Measurements from ENCODE around the gene DOCK2. TPM values are rescaled to one million over a fixed set of nuclear protein-coding genes. Genes with fewer than 3 reads are reported as not detected.

DOCK2 gene
- polyA plus RNA-seq, 1 of the 3 experiments (the other 2 are of a cell fraction): 3.8 TPM

DNA sequence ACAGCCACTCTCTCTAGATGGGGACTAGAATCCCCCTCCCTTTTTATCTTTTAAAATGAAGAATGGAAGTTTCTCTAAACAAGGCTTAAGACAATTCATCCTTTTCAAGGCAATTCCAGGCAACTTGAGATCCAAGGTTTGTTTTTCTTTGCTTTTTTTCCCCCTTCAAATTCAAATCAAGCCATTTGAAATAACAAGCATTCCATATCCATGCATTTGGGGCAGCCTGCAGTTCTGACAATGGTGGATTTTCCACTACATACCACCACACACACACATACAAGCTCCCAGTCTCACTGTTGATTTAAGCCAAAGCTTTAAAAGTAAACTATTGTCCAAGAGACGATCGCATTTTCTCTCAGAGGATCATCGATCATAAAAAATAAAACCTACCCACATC lies 342.8 kb downstream of the DOCK2 start:
- ChIA-PET CTCF (interaction anchor here (0.6 to 2.5 kb wide), 115 partner anchors 11 to 1043 kb away, joined by 3 to 95 read pairs (median 5); partner anchors contain the start of genes C5orf58 and SPDL1), POLR2A (no interaction called here)
- Histone ChIP-seq H3K4me3 (ENCODE audit: low read depth in 2 of 2, low read length in 1 of 2) (peak overlapping the region; percentile 58 to 85), H3K9me2 (no peaks in the 10 kb centered on the region), H3F3A (replicated peaks; ENCODE audit: insufficient read depth) (peaks cover 15% of the 10 kb centered on the region), H3K27ac (ENCODE audit: low read depth in 2 of 2, low read length in 1 of 2) (peak overlapping the region; percentile 32 to 92; a peak in 3 of 4 replicates), H3K9me3 (no peaks in the 10 kb centered on the region), H3K9ac (peak overlapping the region; percentile 79), H3K79me2 (ENCODE audit: insufficient read depth) (peaks cover 53% of the 10 kb centered on the region), H3K27me3 (ENCODE audit: insufficient read depth) (no peaks in the 10 kb centered on the region), H3K4me2 (peak overlapping the region; percentile 94), H4K20me1 (ENCODE audit: insufficient read depth) (no peaks in the 10 kb centered on the region), H3K36me3 (replicated peaks in 1 of 2; ENCODE audit: control insufficient read depth in 1 of 2, insufficient read depth in 2 of 2, low read length in 1 of 2) (no peaks in the 10 kb centered on the region), H3K4me1 (ENCODE audit: control insufficient read depth in 1 of 2, insufficient read depth in 2 of 2, low read depth in 1 of 2, low read length in 1 of 2) (peaks cover 2 to 27% of the 10 kb centered on the region in 2 experiments; a peak in 3 of 4 replicates), H2AFZ (ENCODE audit: low read depth) (peak overlapping the region; percentile 76)
- TF ChIP-seq, protein P1, sequence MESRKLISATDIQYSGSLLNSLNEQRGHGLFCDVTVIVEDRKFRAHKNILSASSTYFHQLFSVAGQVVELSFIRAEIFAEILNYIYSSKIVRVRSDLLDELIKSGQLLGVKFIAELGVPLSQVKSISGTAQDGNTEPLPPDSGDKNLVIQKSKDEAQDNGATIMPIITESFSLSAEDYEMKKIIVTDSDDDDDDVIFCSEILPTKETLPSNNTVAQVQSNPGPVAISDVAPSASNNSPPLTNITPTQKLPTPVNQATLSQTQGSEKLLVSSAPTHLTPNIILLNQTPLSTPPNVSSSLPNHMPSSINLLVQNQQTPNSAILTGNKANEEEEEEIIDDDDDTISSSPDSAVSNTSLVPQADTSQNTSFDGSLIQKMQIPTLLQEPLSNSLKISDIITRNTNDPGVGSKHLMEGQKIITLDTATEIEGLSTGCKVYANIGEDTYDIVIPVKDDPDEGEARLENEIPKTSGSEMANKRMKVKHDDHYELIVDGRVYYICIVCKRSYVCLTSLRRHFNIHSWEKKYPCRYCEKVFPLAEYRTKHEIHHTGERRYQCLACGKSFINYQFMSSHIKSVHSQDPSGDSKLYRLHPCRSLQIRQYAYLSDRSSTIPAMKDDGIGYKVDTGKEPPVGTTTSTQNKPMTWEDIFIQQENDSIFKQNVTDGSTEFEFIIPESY (IDR thresholded peaks at IDR 0.05; ENCODE audit: borderline replicate concordance, low read depth): no peak
- TF ChIP-seq RCOR1 (IDR thresholded peaks at IDR 0.05; ENCODE audit: low read length) (no peak), GATA2 (CRISPR knock-in tag; IDR thresholded peaks at IDR 0.05) (no peak), YY1 (IDR thresholded peaks at IDR 0.05; ENCODE audit: low read depth) (no peak), PBX3 (IDR thresholded peaks at IDR 0.05) (no peak), JUND (IDR thresholded peaks at IDR 0.05) (no peak), CHD2 (IDR thresholded peaks at IDR 0.05; ENCODE audit: low read length, partially characterized antibody) (no peak)
- TF ChIP-seq, protein P2, sequence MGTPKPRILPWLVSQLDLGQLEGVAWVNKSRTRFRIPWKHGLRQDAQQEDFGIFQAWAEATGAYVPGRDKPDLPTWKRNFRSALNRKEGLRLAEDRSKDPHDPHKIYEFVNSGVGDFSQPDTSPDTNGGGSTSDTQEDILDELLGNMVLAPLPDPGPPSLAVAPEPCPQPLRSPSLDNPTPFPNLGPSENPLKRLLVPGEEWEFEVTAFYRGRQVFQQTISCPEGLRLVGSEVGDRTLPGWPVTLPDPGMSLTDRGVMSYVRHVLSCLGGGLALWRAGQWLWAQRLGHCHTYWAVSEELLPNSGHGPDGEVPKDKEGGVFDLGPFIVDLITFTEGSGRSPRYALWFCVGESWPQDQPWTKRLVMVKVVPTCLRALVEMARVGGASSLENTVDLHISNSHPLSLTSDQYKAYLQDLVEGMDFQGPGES (IDR thresholded peaks at IDR 0.05; ENCODE audit: low read depth, low read length): no peak
- DNase-seq: no peak
- WGBS (ENCODE audit: low lambda C conversion rate): 18% methylated on average over 3 of the region's 3 CpGs

GRCh38 chr5:169980418-169981053 lies 343.5 kb downstream of the DOCK2 start, which contains the start of gene INSYN2B:
INSYN2B (minus strand) TSS chr5:169980495; CDS start chr5:169883898, 96,597 bp downstream.
- no peaks in the 10 kb centered on the region for H3K9me3 ChIP-seq
- ChIA-PET POLR2A (no interaction called here), CTCF (interaction anchor here (0.6 to 2.5 kb wide), 127 partner anchors 10 to 1044 kb away, joined by 3 to 95 read pairs (median 5); partner anchors contain the start of genes C5orf58 and SPDL1)
- 18% methylated on average over 11 of the region's 11 CpGs for WGBS (ENCODE audit: low lambda C conversion rate)
- no peaks in the 10 kb centered on the region for H4K20me1 ChIP-seq (ENCODE audit: insufficient read depth)
- H3K4me3 ChIP-seq (ENCODE audit: low read depth in 2 of 2, low read length in 1 of 2): peak within 1 kb of the TSS; percentile 58 to 85
- H3K9ac ChIP-seq: peak within 1 kb of the TSS; percentile 79
- H2AFZ ChIP-seq (ENCODE audit: low read depth): peak within 1 kb of the TSS; percentile 76
- peaks cover 15% of the 10 kb centered on the region for H3F3A ChIP-seq (replicated peaks; ENCODE audit: insufficient read depth)
- peak within 1 kb of the TSS; percentile 94 for H3K4me2 ChIP-seq
- no peaks in the 10 kb centered on the region for H3K27me3 ChIP-seq (ENCODE audit: insufficient read depth)
- no peaks in the 10 kb centered on the region for H3K9me2 ChIP-seq
- H3K27ac ChIP-seq (ENCODE audit: low read depth in 2 of 2, low read length in 1 of 2): peak within 1 kb of the TSS; percentile 32 to 92; a peak in 3 of 4 replicates
- H3K36me3 ChIP-seq (replicated peaks in 1 of 2; ENCODE audit: control insufficient read depth in 1 of 2, insufficient read depth in 2 of 2, low read length in 1 of 2): no peaks in the 10 kb centered on the region
- DNase-seq: peak; percentile 63
- peaks cover 2 to 24% of the 10 kb centered on the region in 2 experiments; a peak in 3 of 4 replicates for H3K4me1 ChIP-seq (ENCODE audit: control insufficient read depth in 1 of 2, insufficient read depth in 2 of 2, low read depth in 1 of 2, low read length in 1 of 2)
- H3K79me2 ChIP-seq (ENCODE audit: insufficient read depth): peaks cover 47% of the 10 kb centered on the region
- TF ChIP-seq RFX5 (IDR thresholded peaks at IDR 0.05; ENCODE audit: low read length) (0 out of 2 replicates have a peak, but pooled peaks have one; percentile 10), ELF1 (IDR thresholded peaks at IDR 0.05) (no peak), SMC3 (IDR thresholded peaks at IDR 0.05; ENCODE audit: low read depth, low read length) (peak; percentile 72), RAD21 (IDR thresholded peaks at IDR 0.05; ENCODE audit: low read length) (peak; percentile 67), MXI1 (IDR thresholded peaks at IDR 0.05; ENCODE audit: low read depth, low read length) (peak; percentile 65; the same call in 1 of the 2 replicates), POLR2AphosphoS5 (IDR thresholded peaks at IDR 0.05; ENCODE audit: low read depth, low read length) (no peak), TCF12 (IDR thresholded peaks at IDR 0.05) (peak; percentile 26; the same call in 1 of the 2 replicates), MAX (IDR thresholded peaks at IDR 0.05; ENCODE audit: low read depth) (peak; percentile 65; the same call in 1 of the 2 replicates), NRF1 (IDR thresholded peaks at IDR 0.05; ENCODE audit: low read depth, low read length) (0 out of 2 replicates have a peak, but pooled peaks have one; percentile 8)
- TF ChIP-seq, protein P1 (IDR thresholded peaks at IDR 0.05; ENCODE audit: borderline replicate concordance, low read depth): no peak
- TF ChIP-seq, protein P3, sequence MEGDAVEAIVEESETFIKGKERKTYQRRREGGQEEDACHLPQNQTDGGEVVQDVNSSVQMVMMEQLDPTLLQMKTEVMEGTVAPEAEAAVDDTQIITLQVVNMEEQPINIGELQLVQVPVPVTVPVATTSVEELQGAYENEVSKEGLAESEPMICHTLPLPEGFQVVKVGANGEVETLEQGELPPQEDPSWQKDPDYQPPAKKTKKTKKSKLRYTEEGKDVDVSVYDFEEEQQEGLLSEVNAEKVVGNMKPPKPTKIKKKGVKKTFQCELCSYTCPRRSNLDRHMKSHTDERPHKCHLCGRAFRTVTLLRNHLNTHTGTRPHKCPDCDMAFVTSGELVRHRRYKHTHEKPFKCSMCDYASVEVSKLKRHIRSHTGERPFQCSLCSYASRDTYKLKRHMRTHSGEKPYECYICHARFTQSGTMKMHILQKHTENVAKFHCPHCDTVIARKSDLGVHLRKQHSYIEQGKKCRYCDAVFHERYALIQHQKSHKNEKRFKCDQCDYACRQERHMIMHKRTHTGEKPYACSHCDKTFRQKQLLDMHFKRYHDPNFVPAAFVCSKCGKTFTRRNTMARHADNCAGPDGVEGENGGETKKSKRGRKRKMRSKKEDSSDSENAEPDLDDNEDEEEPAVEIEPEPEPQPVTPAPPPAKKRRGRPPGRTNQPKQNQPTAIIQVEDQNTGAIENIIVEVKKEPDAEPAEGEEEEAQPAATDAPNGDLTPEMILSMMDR (IDR thresholded peaks at IDR 0.05): peak; percentile 90

Data from SK-N-SH (cell line).